HG02870 (cell line): ENCODE measurements around the gene EXOSC7.

Experiments used
- ATAC-seq: cut with Tn5 transposase; IDR thresholded peaks from one replicate; pipeline ENCODE4 v1.9.1; 2021; ENCODE audit warnings: mild to moderate bottlenecking, moderate library complexity; ENCODE audit not compliant: unreplicated experiment

EXOSC7 gene

GRCh38 chr3:45021524-45022297 lies 45.7 kb downstream of the EXOSC7 start:
- ATAC-seq = no peak

- ATAC-seq = no peak
Observed at GRCh38 chr3:45023675-45024074, 47.6 kb downstream of the EXOSC7 start.

- no peak for ATAC-seq
Observed at GRCh38 chr3:45024542-45025255, 48.7 kb downstream of the EXOSC7 start.

GRCh38 chr3:45026038-45026437 lies 50.0 kb downstream of the EXOSC7 start, which contains the start of gene CLEC3B:
CLEC3B (plus strand) TSS chr3:45026303; CDS start chr3:45026363, 60 bp downstream.
- no peak for ATAC-seq

GRCh38 chr3:45026957-45027356 lies 50.9 kb downstream of the EXOSC7 start:
- no peak for ATAC-seq

- ATAC-seq = no peak
Observed at GRCh38 chr3:45027441-45027840, 51.4 kb downstream of the EXOSC7 start.

- no peak for ATAC-seq
Observed at GRCh38 chr3:45029216-45029615, 53.2 kb downstream of the EXOSC7 start.

GRCh38 chr3:45029661-45030060 lies 53.6 kb downstream of the EXOSC7 start:
- no peak for ATAC-seq

- no peak for ATAC-seq
Observed at GRCh38 chr3:45031531-45031930, 55.5 kb downstream of the EXOSC7 start.

- no peak for ATAC-seq
Observed at GRCh38 chr3:45032113-45032512, 56.1 kb downstream of the EXOSC7 start.

- ATAC-seq = no peak
Observed at GRCh38 chr3:45033791-45034190, 57.7 kb downstream of the EXOSC7 start.

GRCh38 chr3:45034612-45035252 lies 58.7 kb downstream of the EXOSC7 start:
- no peak for ATAC-seq

- no peak for ATAC-seq
Observed at GRCh38 chr3:45035441-45036301, 59.6 kb downstream of the EXOSC7 start.

- peak; percentile 81 for ATAC-seq
Observed at GRCh38 chr3:45037720-45038455, 61.8 kb downstream of the EXOSC7 start.

GRCh38 chr3:45041666-45042065 lies 65.6 kb downstream of the EXOSC7 start:
- no peak for ATAC-seq

- no peak for ATAC-seq
Observed at GRCh38 chr3:45042162-45042561, 66.1 kb downstream of the EXOSC7 start.

GRCh38 chr3:45043728-45044299 lies 67.8 kb downstream of the EXOSC7 start:
- ATAC-seq = no peak

- no peak for ATAC-seq
Observed at GRCh38 chr3:45048244-45048643, 72.2 kb downstream of the EXOSC7 start.

GRCh38 chr3:45049807-45050206 lies 73.8 kb downstream of the EXOSC7 start:
- ATAC-seq = no peak

GRCh38 chr3:45051685-45052084 lies 75.6 kb downstream of the EXOSC7 start:
- ATAC-seq = no peak
